Measurements from ENCODE around the gene ACY1. TPM values are rescaled to one million over a fixed set of nuclear protein-coding genes. Genes with fewer than 3 reads are reported as not detected.

ACY1 gene
- total RNA-seq, 6 experiments from 2014 or later: 223 to 479 (median 297) TPM

- 75% methylated on average over 6 of the region's 6 CpGs for WGBS (ENCODE audit: insufficient coverage, low coverage, low lambda C conversion rate, missing lambda C conversion rate)
These were observed 29.2 kb upstream of the ACY1 start for GRCh38 chr3:51954105-51954504.

DNA sequence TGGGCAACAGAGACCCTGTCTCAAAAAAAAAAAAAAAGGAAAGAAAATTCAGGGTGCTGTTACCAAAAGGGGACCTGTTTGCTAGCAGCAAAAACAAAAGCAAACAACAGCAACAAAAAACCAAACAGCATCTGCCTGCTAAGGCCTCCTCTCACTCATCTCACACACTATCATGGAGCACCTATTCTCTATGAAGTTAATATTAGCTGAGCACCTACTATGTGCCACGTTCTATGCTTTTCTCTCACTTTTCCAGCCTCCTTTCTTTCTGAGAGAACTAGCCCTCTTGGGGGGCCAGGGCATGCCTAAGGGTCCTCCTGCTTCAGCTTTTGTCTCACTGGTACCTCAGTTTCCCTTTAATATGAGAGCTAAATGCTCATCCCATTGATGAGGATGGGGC is 28.6 kb upstream of the ACY1 start:
- Histone ChIP-seq H3K36me3 (no peaks in the 10 kb centered on the region), H3K4me3 (no peak overlapping the region), H3K27me3 (no peaks in the 10 kb centered on the region), H3K4me1 (peaks cover 0 to 19% (median 2%) of the 10 kb centered on the region in 4 donors), H3K9me3 (no peaks in the 10 kb centered on the region), H3K27ac (no peak overlapping the region)
- TF ChIP-seq POLR2A (IDR thresholded peaks at IDR 0.05) (no peak), CTCF (IDR thresholded peaks at IDR 0.05) (no peak)
- DNase-seq (no peak), ATAC-seq (no peak)
- 15% methylated on average over 1 of the region's 1 CpG for WGBS (ENCODE audit: insufficient coverage, low coverage, low lambda C conversion rate, missing lambda C conversion rate)
- intact Hi-C loops (cut with DNase I): no loop called here

More at GRCh38 chr3:51954105-51954504, 29.2 kb upstream of the ACY1 start:
- DNase-seq (no peak), ATAC-seq (no peak)
- no peak overlapping the region for H3K27ac ChIP-seq
- H3K9me3 ChIP-seq: no peaks in the 10 kb centered on the region
- peaks cover 0 to 14% (median 2%) of the 10 kb centered on the region in 4 donors for H3K4me1 ChIP-seq
- H3K27me3 ChIP-seq: no peaks in the 10 kb centered on the region
- intact Hi-C loops (cut with DNase I): no loop called here
- TF ChIP-seq POLR2A (IDR thresholded peaks at IDR 0.05) (no peak), CTCF (IDR thresholded peaks at IDR 0.05) (no peak)
- H3K4me3 ChIP-seq: no peak overlapping the region
- H3K36me3 ChIP-seq: no peaks in the 10 kb centered on the region

DNA sequence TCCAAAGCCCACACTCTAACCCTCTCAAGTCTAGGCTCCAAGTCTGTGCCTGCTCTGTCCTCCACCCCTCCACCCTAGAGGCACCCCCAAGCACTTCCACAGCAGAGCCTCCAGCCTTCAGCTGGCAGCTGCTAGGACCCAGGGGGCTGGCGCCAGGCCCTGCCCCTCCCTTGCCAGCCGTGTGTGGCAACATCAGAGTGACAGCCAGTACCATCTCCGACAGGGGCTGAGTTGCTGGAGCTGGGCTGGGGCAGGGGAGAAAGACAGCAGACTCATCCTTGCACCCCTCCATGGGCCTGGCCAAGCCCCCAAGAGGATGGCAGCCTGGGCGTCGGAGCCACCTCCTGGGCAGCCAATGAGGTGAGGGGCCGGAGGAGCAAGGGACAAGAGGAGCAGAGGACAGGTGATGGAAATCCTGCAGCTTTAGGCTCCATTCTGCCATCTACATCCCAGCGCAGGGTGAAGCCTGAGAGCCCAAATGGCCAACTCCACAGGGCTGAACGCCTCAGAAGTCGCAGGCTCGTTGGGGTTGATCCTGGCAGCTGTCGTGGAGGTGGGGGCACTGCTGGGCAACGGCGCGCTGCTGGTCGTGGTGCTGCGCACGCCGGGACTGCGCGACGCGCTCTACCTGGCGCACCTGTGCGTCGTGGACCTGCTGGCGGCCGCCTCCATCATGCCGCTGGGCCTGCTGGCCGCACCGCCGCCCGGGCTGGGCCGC is 28.0 kb upstream of the ACY1 start, which contains the start of gene GPR62:
TSS of gene GPR62 (plus strand) at position 207 of the 718 bp plus-strand sequence. CDS start at position 479, 272 bp downstream.
- H3K9me3 ChIP-seq: no peaks in the 10 kb centered on the region
- peaks cover 0 to 19% (median 2%) of the 10 kb centered on the region in 4 donors for H3K4me1 ChIP-seq
- intact Hi-C loops (cut with DNase I): no loop called here
- H3K27ac ChIP-seq: peak within 1 kb of the TSS in 2 of 3 donors; percentile 6 to 31
- H3K4me3 ChIP-seq: peak within 1 kb of the TSS; percentile 22 to 52 (median 41)
- H3K27me3 ChIP-seq: no peaks in the 10 kb centered on the region
- no peak for DNase-seq
- no peaks in the 10 kb centered on the region for H3K36me3 ChIP-seq
- TF ChIP-seq POLR2A (IDR thresholded peaks at IDR 0.05) (no peak), CTCF (IDR thresholded peaks at IDR 0.05) (no peak)
- no peak for ATAC-seq
- WGBS (ENCODE audit: insufficient coverage, low coverage, low lambda C conversion rate, missing lambda C conversion rate): 61% methylated on average over 5 of the region's 33 CpGs

DNA sequence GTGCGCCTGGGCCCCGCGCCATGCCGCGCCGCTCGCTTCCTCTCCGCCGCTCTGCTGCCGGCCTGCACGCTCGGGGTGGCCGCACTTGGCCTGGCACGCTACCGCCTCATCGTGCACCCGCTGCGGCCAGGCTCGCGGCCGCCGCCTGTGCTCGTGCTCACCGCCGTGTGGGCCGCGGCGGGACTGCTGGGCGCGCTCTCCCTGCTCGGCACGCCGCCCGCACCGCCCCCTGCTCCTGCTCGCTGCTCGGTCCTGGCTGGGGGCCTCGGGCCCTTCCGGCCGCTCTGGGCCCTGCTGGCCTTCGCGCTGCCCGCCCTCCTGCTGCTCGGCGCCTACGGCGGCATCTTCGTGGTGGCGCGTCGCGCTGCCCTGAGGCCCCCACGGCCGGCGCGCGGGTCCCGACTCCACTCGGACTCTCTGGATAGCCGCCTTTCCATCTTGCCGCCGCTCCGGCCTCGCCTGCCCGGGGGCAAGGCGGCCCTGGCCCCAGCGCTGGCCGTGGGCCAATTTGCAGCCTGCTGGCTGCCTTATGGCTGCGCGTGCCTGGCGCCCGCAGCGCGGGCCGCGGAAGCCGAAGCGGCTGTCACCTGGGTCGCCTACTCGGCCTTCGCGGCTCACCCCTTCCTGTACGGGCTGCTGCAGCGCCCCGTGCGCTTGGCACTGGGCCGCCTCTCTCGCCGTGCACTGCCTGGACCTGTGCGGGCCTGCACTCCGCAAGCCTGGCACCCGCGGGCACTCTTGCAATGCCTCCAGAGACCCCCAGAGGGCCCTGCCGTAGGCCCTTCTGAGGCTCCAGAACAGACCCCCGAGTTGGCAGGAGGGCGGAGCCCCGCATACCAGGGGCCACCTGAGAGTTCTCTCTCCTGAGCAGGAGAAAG is 27.2 kb upstream of the ACY1 start:
- H3K36me3 ChIP-seq: no peaks in the 10 kb centered on the region
- H3K4me3 ChIP-seq: peak overlapping the region; percentile 22 to 52 (median 41)
- no peaks in the 10 kb centered on the region for H3K9me3 ChIP-seq
- peak in 1 of 3 donors; percentile 57 for DNase-seq
- no CpG with 5 or more reads among the region's 97 CpGs for WGBS (ENCODE audit: insufficient coverage, low coverage, low lambda C conversion rate, missing lambda C conversion rate)
- peak overlapping the region in 2 of 3 donors; percentile 6 to 31 for H3K27ac ChIP-seq
- peaks cover 0 to 19% (median 2%) of the 10 kb centered on the region in 4 donors for H3K4me1 ChIP-seq
- ATAC-seq: peak; percentile 77 to 82 (median 79)
- intact Hi-C loops (cut with DNase I): no loop called here
- H3K27me3 ChIP-seq: no peaks in the 10 kb centered on the region
- no peak for TF ChIP-seq POLR2A (IDR thresholded peaks at IDR 0.05)
- TF ChIP-seq CTCF (IDR thresholded peaks at IDR 0.05): peak in 3 of 4 donors; percentile 19 to 34 (median 33)

Data from right lobe of liver (tissue), 6 donors.